HepG2 (cell line): ENCODE measurements around the gene CABP2. TPM values are rescaled to one million over a fixed set of nuclear protein-coding genes. Genes with fewer than 3 reads are reported as not detected.
A peak's percentile ranks its signal among the peaks of the same experiment; 100 is the strongest.

Source experiments
- HNRNPLL ChIP-seq: fragments of 200-400 bp; formaldehyde crosslinking; IDR thresholded peaks from 2 replicates; pipeline ENCODE4 v1.6.1; 2017; ENCODE audit warnings: mild to moderate bottlenecking, low read depth, low read length; ENCODE audit not compliant: poor library complexity, severe bottlenecking
- HOXA9 ChIP-seq: sonication (generic); formaldehyde crosslinking; IDR thresholded peaks from 2 replicates; pipeline ENCODE4 v1.8.1; 2022; ENCODE audit warnings: missing genetic modification reagents, mild to moderate bottlenecking, moderate library complexity, borderline replicate concordance
- KAT8 ChIP-seq: IDR thresholded peaks from 2 replicates; pipeline ENCODE4 v1.6.1; 2016; ENCODE audit warnings: missing genetic modification reagents, missing compliant biosample characterization
- MAFF ChIP-seq: IDR thresholded peaks from 2 replicates; pipeline ENCODE4 v1.6.1; 2011; ENCODE audit warnings: low read depth, low read length, improper control_type of control experiment
- NFYC ChIP-seq: IDR thresholded peaks from 2 replicates; pipeline ENCODE4 v1.6.1; 2016; ENCODE audit warnings: missing genetic modification reagents, missing compliant biosample characterization
- SCMH1 ChIP-seq: sonication (generic); formaldehyde crosslinking; IDR thresholded peaks from 2 replicates; pipeline ENCODE4 v1.9.0; 2021; ENCODE audit warnings: missing genetic modification reagents, mild to moderate bottlenecking, borderline replicate concordance
- ZNF264 ChIP-seq: sonication (generic); formaldehyde crosslinking; IDR thresholded peaks from 2 replicates; pipeline ENCODE4 v1.4.0; 2020; ENCODE audit warnings: missing genetic modification reagents
- ZNF484 ChIP-seq: sonication (generic); formaldehyde crosslinking; IDR thresholded peaks from 2 replicates; pipeline ENCODE4 v1.5.1; 2020; ENCODE audit warnings: mild to moderate bottlenecking, low read depth, missing genetic modification reagents, borderline replicate concordance
- ZNF564 ChIP-seq: sonication (generic); formaldehyde crosslinking; IDR thresholded peaks from 2 replicates; pipeline ENCODE4 v1.8.1; 2023; ENCODE audit warnings: mild to moderate bottlenecking, missing genetic modification reagents
- ZNF674 ChIP-seq: sonication (generic); formaldehyde crosslinking; IDR thresholded peaks from 2 replicates; pipeline ENCODE4 v1.5.0; 2020; ENCODE audit warnings: low read depth, mild to moderate bottlenecking, missing genetic modification reagents
- ZNF782 ChIP-seq: sonication (generic); formaldehyde crosslinking; IDR thresholded peaks from 2 replicates; pipeline ENCODE4 v1.4.0; 2020; ENCODE audit warnings: missing genetic modification reagents, mild to moderate bottlenecking, borderline replicate concordance
- ZZZ3 ChIP-seq: sonication (generic); formaldehyde crosslinking; IDR thresholded peaks from 2 replicates; pipeline ENCODE4 v1.4.0; 2020; ENCODE audit warnings: missing genetic modification reagents, mild to moderate bottlenecking, borderline replicate concordance
- polyA plus RNA-seq, 8 experiments: library from polyadenylated mRNA; depleted of rRNA in 3 of 8; stranded (reverse) in 7 of 8; unstranded in 1 of 8; fragments of >200 nt; fragmentation: Illumina TruSeq in 4 of 8; extraction: Trizol in 4 of 8; gene quantifications; 2 replicates each; pipeline versions ENCODE4 v1.2.1 to v1.2.3, GENCODE V29; 2011 to 2016; ENCODE audit warnings: low read depth in 4 of 8, missing spikeins in 1 of 8, mixed read lengths in 1 of 8; ENCODE audit not compliant: insufficient read depth in 1 of 8
- total RNA-seq, 5 experiments: library from RNA; depleted of rRNA; stranded (reverse); fragments of >200 nt; fragmentation: Illumina TruSeq; extraction: Trizol; gene quantifications; 2 replicates each; pipeline ENCODE4 v1.2.3, GENCODE V29; 2016; ENCODE audit warnings: low read depth in 1 of 5
- TF ChIP-seq, protein P1 (sequence below): sonication (generic); formaldehyde crosslinking; IDR thresholded peaks from 2 replicates; pipeline ENCODE4 v1.5.0; 2020; ENCODE audit warnings: missing genetic modification reagents, mild to moderate bottlenecking, borderline replicate concordance
- TF ChIP-seq, protein P2 (sequence below): sonication (generic); formaldehyde crosslinking; IDR thresholded peaks from 2 replicates; pipeline ENCODE4 v1.4.0; 2020; ENCODE audit warnings: missing genetic modification reagents, borderline replicate concordance
- TF ChIP-seq, protein P3 (sequence below): sonication (generic); formaldehyde crosslinking; IDR thresholded peaks from 2 replicates; pipeline ENCODE4 v1.4.0; 2020; ENCODE audit warnings: missing genetic modification reagents
- TF ChIP-seq, protein P4 (sequence below): sonication (generic); formaldehyde crosslinking; conservative IDR thresholded peaks from 2 replicates; pipeline ENCODE4 v1.8.0; 2022; ENCODE audit warnings: low read depth, missing genetic modification reagents
- TF ChIP-seq, protein P5 (sequence below): sonication (generic); formaldehyde crosslinking; IDR thresholded peaks from 2 replicates; pipeline ENCODE4 v1.4.0; 2020; ENCODE audit warnings: low read depth, mild to moderate bottlenecking, missing genetic modification reagents
- TF ChIP-seq, protein P6 (sequence below): sonication (generic); formaldehyde crosslinking; IDR thresholded peaks from 2 replicates; pipeline ENCODE4 v1.9.0; 2021; ENCODE audit warnings: missing genetic modification reagents, mild to moderate bottlenecking, borderline replicate concordance
- TF ChIP-seq, protein P7 (sequence below): IDR thresholded peaks from 2 replicates; pipeline ENCODE4 v1.6.1; 2016; ENCODE audit warnings: missing genetic modification reagents, missing compliant biosample characterization

Gene CABP2
- total and polyA plus RNA-seq, 2 of the 13 experiments (the other 11 are each of a cell fraction or from before 2014, with no cell fraction given): not detected

DNA sequence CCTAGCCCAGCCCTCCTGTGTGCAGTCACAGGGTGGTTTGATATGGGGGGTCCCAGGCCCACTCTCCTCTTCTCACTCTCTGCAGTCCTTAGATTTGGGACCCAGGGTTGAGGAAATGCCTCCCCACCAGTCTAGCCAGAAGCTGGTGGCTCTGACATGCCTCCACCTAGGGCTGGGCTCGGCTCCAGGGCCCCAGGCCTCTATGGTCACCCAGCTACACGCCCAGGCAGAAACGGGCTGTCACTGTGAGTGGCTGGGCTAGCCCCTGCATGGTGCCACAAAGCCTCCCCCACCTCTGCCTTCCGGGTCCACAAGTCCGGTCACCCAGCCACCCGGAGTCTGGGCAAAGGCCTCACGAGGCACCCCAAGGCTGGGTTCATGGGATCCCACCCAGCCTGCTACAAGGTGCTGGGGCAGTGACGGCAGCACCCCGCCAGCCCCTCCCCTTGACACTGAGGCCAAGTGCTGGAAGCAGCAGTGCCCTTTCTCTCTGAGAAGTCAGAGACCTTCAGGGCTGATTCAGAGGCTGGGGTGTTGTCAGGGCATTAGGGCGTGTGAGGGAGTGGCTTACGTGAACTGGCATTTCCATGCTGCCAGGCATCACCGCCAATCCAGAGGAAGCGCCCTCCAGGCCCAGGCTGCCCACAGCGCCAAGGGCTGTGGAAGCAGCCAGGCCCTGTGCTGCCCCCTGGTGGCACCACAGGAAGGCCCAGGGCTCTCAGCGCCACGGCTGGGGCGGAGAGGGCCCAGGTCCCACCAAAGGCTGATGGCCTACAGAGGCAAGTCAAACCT lies 17.4 kb downstream of the CABP2 start (continued):
- TF ChIP-seq, protein P1, sequence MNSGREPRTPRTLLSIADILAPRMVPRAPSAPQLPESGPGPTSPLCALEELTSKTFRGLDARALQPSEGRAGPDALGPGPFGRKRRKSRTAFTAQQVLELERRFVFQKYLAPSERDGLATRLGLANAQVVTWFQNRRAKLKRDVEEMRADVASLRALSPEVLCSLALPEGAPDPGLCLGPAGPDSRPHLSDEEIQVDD (CRISPR knock-in tag): no peak
- TF ChIP-seq MAFF: no peak
- TF ChIP-seq SCMH1: no peak
- TF ChIP-seq, protein P2, sequence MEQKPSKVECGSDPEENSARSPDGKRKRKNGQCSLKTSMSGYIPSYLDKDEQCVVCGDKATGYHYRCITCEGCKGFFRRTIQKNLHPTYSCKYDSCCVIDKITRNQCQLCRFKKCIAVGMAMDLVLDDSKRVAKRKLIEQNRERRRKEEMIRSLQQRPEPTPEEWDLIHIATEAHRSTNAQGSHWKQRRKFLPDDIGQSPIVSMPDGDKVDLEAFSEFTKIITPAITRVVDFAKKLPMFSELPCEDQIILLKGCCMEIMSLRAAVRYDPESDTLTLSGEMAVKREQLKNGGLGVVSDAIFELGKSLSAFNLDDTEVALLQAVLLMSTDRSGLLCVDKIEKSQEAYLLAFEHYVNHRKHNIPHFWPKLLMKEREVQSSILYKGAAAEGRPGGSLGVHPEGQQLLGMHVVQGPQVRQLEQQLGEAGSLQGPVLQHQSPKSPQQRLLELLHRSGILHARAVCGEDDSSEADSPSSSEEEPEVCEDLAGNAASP (CRISPR knock-in tag): no peak
- no peak for TF ChIP-seq ZNF264 (CRISPR knock-in tag)
- 0 out of 2 replicates have a peak, but pooled peaks have one; percentile 13 for TF ChIP-seq NFYC (CRISPR knock-in tag)
- TF ChIP-seq ZZZ3: no peak
- no peak for TF ChIP-seq KAT8
- TF ChIP-seq HOXA9 (CRISPR knock-in tag): peak; percentile 35; the same call in 1 of the 2 replicates
- no peak for TF ChIP-seq ZNF484 (CRISPR knock-in tag)
- TF ChIP-seq, protein P3, sequence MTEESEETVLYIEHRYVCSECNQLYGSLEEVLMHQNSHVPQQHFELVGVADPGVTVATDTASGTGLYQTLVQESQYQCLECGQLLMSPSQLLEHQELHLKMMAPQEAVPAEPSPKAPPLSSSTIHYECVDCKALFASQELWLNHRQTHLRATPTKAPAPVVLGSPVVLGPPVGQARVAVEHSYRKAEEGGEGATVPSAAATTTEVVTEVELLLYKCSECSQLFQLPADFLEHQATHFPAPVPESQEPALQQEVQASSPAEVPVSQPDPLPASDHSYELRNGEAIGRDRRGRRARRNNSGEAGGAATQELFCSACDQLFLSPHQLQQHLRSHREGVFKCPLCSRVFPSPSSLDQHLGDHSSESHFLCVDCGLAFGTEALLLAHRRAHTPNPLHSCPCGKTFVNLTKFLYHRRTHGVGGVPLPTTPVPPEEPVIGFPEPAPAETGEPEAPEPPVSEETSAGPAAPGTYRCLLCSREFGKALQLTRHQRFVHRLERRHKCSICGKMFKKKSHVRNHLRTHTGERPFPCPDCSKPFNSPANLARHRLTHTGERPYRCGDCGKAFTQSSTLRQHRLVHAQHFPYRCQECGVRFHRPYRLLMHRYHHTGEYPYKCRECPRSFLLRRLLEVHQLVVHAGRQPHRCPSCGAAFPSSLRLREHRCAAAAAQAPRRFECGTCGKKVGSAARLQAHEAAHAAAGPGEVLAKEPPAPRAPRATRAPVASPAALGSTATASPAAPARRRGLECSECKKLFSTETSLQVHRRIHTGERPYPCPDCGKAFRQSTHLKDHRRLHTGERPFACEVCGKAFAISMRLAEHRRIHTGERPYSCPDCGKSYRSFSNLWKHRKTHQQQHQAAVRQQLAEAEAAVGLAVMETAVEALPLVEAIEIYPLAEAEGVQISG (CRISPR knock-in tag): peak; percentile 61
- TF ChIP-seq ZNF782 (CRISPR knock-in tag): peak; percentile 47; the same call in 1 of the 2 replicates
- TF ChIP-seq, protein P4, sequence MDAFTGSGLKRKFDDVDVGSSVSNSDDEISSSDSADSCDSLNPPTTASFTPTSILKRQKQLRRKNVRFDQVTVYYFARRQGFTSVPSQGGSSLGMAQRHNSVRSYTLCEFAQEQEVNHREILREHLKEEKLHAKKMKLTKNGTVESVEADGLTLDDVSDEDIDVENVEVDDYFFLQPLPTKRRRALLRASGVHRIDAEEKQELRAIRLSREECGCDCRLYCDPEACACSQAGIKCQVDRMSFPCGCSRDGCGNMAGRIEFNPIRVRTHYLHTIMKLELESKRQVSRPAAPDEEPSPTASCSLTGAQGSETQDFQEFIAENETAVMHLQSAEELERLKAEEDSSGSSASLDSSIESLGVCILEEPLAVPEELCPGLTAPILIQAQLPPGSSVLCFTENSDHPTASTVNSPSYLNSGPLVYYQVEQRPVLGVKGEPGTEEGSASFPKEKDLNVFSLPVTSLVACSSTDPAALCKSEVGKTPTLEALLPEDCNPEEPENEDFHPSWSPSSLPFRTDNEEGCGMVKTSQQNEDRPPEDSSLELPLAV (CRISPR knock-in tag): no peak
- TF ChIP-seq, protein P5, sequence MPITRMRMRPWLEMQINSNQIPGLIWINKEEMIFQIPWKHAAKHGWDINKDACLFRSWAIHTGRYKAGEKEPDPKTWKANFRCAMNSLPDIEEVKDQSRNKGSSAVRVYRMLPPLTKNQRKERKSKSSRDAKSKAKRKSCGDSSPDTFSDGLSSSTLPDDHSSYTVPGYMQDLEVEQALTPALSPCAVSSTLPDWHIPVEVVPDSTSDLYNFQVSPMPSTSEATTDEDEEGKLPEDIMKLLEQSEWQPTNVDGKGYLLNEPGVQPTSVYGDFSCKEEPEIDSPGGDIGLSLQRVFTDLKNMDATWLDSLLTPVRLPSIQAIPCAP (CRISPR knock-in tag): no peak
- TF ChIP-seq, protein P6, sequence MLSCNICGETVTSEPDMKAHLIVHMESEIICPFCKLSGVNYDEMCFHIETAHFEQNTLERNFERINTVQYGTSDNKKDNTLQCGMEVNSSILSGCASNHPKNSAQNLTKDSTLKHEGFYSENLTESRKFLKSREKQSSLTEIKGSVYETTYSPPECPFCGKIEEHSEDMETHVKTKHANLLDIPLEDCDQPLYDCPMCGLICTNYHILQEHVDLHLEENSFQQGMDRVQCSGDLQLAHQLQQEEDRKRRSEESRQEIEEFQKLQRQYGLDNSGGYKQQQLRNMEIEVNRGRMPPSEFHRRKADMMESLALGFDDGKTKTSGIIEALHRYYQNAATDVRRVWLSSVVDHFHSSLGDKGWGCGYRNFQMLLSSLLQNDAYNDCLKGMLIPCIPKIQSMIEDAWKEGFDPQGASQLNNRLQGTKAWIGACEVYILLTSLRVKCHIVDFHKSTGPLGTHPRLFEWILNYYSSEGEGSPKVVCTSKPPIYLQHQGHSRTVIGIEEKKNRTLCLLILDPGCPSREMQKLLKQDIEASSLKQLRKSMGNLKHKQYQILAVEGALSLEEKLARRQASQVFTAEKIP: no peak
- TF ChIP-seq, protein P7, sequence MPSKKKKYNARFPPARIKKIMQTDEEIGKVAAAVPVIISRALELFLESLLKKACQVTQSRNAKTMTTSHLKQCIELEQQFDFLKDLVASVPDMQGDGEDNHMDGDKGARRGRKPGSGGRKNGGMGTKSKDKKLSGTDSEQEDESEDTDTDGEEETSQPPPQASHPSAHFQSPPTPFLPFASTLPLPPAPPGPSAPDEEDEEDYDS (CRISPR knock-in tag): 0 out of 2 replicates have a peak, but pooled peaks have one; percentile 42
- TF ChIP-seq ZNF674: no peak
- no peak for TF ChIP-seq ZNF564 (CRISPR knock-in tag)
- TF ChIP-seq HNRNPLL: peak; percentile 33
